GM21825 (cell line): ENCODE results near the gene STAM.
"Not testable (repeated sequence)": the region's sequence is repeated elsewhere in the genome, so short reads cannot be mapped to it uniquely, and the experiment has no call there.

Experiments used
- ATAC-seq: cut with Tn5 transposase; IDR thresholded peaks from one replicate; pipeline ENCODE4 v1.9.1; 2021; ENCODE audit warnings: mild to moderate bottlenecking, moderate library complexity; ENCODE audit not compliant: unreplicated experiment

STAM gene

GRCh38 chr10:17643755-17644484, at the start of gene STAM:
STAM (plus strand) TSS chr10:17644151; CDS start chr10:17644340, 189 bp downstream.
- ATAC-seq, result peak; percentile 86

- ATAC-seq, result no peak
These were observed 46.6 kb upstream of the STAM start for GRCh38 chr10:17597386-17597785.

DNA sequence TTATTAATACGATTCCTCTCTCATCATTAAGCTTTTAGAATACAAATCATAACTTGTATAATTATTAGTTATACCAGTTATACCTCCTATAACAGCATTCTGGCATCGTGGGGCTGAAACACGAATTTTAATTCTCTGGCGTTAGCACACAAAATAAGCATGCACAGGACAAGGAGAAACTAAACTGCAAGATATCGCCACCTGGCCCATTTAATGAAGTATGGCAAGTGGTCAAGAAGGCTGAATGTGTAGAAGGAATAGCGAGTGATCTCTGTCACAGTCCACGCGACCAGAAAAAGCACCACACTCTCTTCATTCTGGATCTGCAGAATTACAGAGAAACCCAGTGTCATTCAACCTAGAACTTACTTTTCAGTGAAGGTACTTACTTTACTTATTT, 44.9 kb upstream of the STAM start:
- peak; percentile 50 for ATAC-seq

DNA sequence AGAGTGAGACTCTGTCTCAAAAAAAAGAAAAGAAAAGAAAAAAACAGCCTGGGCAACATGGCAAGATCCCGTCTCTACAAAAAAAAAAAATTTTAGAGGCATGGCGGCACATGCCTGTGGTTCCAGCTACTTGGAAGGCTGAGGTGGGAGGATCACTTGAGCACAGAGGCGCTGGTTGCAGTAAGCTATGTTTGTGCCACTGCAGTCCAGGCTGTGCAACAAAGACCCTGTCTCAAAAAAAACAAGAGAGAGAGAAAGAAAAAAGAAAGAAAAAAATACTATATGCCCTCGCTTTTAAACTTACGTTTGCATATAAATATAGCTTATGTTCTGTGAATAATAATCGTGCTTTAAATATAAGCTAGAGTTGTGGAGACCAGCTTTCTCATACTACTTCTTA, 38.0 kb upstream of the STAM start:
- no peak for ATAC-seq

- no peak for ATAC-seq
These were observed 37.4 kb upstream of the STAM start for GRCh38 chr10:17606547-17607040.

- ATAC-seq, result no peak
These were observed 36.9 kb upstream of the STAM start for GRCh38 chr10:17607060-17607459.

DNA sequence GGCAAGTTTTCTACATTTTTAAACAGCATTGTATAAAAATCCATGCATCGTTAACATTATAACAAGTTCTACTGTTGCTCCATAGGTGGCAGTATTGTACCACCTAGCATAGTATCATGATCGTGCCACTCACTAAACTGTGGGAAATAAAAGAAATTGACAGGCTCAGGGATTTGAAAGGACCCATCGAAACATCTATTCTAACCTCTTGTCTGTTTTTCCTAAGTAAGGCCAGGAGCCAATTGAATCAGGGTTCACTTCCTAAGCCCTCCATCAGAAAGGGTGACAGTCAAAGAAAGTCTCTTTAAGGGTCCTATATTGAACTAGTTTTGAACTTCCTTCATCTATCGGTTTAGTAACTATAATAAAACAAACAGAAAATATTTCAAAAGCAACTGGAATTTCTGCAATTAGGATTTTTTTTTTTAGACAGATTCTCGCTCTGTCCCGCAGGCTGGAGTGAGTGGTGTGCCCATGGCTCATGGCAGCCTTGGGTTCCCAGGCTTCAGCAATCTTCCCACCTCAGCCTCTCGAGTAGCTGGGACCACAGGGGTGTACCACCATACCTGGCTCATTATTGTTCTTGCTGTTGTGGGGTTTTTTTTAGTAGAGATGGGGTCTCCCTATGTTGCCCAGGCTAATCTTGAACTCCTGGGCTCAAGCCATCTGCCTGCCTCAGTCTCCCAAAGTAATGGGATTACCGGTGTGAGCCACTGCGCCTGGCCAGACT, 36.2 kb upstream of the STAM start:
- ATAC-seq, result peak; percentile 72

- ATAC-seq, result no peak
These were observed 34.4 kb upstream of the STAM start for GRCh38 chr10:17609523-17610079.

DNA sequence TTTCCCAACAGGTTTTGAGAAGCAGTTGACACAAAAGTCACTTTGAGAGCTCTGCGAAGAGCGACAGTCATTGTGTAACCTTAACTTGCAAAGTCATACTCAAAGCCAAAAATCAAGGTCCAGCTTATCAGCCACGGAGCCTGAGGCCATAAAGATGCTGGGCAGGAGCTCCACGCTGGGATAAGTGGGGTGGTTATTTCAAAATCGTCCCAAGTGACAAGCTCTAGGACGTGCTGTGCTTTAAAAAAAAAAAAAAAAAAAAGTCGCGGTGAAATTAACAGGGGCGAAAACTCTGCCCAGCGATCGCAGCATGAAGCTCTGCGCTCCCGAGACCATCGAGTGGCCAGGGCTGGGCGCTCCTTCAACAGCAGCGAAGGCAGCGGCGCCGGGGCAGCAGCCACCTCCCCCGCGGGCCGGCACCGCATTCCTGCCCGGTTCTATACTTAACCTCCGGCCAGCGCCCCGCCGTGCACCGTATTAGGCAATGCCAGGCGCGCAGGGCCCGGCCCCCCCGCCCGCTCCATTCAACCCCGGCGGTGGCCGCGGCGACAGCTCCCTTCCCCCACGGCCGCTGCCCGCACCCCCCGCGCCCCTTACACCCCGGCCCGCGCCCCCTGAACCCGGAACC, 27.4 kb upstream of the STAM start:
- peak; percentile 50 for ATAC-seq

- ATAC-seq, result peak; percentile 67
These were observed 26.7 kb upstream of the STAM start, which contains the start of gene HACD1 for GRCh38 chr10:17617031-17617911. HACD1 (minus strand) TSS chr10:17617374; CDS start chr10:17617339, 35 bp downstream.

GRCh38 chr10:17622061-17622460, 21.9 kb upstream of the STAM start:
- ATAC-seq, result no peak

DNA sequence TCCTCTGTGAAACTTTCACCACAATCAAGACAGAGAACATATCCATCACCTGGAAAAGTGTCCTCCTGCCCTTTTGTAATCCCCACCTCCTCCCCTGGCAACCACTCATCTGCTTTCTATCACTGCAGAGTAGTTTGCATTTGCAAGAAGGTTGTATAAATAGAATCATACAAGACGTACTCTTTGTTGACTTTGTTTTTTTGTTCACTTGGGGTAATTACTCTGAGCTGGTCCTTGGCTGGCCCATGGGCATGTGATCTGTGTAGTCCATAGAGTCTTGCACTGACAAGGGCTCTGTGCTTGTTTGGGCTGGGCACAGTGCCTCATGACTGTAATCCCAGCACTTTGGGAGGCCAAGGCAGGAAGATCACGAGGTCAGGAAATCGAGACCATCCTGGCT, 19.0 kb upstream of the STAM start:
- ATAC-seq, result no peak

- ATAC-seq, result no peak
These were observed 17.3 kb upstream of the STAM start for GRCh38 chr10:17626656-17627055.

- ATAC-seq, result not testable (repeated sequence)
These were observed 11.4 kb upstream of the STAM start for GRCh38 chr10:17632590-17632989.

DNA sequence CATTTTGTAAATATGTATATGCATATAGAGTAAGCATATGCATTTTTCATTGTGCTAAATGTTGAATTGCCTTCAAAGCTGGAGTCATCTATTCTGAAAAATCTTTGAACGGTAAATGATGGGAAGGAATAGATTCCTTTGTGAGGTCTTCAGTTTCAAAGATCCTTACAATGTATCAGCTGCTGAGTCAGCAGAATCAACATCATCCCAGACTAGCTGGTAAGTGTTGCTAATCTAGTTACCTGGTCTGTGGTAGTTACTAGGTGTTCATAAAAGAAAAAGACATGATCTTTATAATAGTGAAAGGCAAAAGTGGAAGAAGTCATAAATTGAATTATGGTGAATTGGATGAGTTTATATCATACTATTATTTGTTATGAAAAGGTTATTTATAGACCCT, 10.6 kb upstream of the STAM start:
- no peak for ATAC-seq

- no peak for ATAC-seq
These were observed 6.1 kb upstream of the STAM start for GRCh38 chr10:17637869-17638268.

DNA sequence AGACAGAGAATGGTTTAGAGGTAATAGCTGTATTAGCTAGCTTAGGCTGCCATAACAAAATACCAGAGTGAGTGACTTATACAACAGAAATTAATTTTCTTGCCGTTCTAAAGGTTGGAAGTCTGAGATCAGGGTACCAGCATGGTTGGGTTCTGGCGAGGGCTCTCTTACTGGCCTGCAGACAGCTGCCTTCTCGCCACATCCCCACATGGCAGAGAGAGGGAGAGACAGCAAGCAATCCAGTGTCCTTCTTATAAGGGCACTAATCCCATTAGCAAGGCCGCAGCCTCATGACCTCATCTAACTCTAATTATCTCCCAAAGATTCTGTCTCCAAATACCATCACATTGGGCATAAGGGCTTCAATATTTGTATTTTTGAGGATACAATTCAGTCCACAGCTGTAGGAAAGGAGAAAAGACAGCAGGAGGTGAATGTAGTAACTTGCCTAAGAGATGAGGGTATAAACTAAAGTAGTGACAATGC, 3.6 kb upstream of the STAM start:
- ATAC-seq, result no peak

DNA sequence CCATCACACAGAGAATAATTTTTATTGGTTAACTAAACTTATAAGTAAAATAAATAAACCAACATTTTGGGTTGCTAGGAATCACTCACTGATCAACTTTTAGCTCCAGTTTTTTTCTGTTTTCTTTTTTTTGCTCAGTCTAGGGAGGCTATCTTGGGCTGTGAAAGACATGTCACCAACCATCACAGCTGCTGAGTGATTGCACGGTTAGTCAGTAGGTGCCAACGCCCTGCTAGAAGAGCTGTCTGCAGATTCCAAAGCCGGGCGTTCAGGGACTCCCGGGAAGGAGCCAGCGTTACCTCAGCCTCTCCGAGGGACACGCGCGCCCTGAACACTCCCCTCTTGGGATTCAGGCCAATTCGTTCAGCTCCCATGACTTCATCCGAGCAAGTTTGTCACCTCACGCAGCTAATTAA, 604 bp upstream of the STAM start:
- peak; percentile 11 for ATAC-seq

DNA sequence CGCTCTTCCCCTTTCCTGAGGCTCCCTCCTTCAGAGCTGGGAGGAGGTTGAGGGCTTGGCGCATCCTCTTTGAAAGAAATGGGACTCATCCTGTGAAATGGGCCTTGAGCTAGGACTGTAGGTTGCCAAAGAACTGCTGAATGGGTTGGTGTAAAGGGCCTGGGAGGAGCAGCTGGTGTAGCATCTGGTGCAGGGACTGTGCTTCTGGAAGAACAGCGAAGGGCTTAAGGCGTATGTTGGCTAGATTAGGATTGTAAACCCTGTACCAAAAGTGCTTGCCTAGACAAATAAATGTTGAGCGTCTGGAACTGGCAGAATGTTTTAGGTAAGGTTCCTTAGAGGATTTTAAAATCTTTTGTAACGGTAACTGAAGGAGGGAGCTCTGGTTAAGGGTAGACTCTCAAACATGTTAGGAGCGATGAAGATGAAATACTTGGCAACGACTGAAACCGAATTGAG, 563 bp downstream of the STAM start:
- peak; percentile 20 for ATAC-seq
